WTC11 (cell line): ENCODE data around the gene TPST2. TPM values are rescaled to one million over a fixed set of nuclear protein-coding genes. Genes with fewer than 3 reads are reported as not detected.

Experiments
- ATAC-seq: fragments of 200-7000 bp; cut with Tn5 transposase; 2 replicates; pipeline ENCODE4 v1.10.0; 2021; ENCODE audit warnings: mild to moderate bottlenecking, moderate library complexity
- CTCF ChIA-PET: fragments of 300-600 bp; sonication (Branson Sonifier 250); formaldehyde crosslinking; loops from one replicate; lab custom pipeline; 2021; ENCODE audit warnings: antibody characterized with exemption; lab: Charles Lee
- POLR2A ChIA-PET: fragments of 350-600 bp; sonication (Branson Sonifier 250); formaldehyde crosslinking; loops from one replicate; lab custom pipeline; 2021; ENCODE audit warnings: antibody characterized with exemption; lab: Charles Lee
- DNase-seq: peaks from one replicate; pipeline ENCODE4 v3.0.0; 2021; ENCODE audit warnings: low spot score
- H3K27ac Mint-ChIP-seq: 2 replicates; pipeline ENCODE4 v1.8.0; 2021; ENCODE audit warnings: mixed read lengths
- H3K27me3 Mint-ChIP-seq: 2 replicates; pipeline ENCODE4 v1.8.0; 2021; ENCODE audit warnings: low read depth, mild to moderate bottlenecking, moderate library complexity, mixed read lengths
- H3K36me3 Mint-ChIP-seq: 2 replicates; pipeline ENCODE4 v1.8.0; 2021; ENCODE audit warnings: mixed read lengths
- H3K4me1 Mint-ChIP-seq: 2 replicates; pipeline ENCODE4 v1.8.0; 2022; ENCODE audit warnings: mixed read lengths
- H3K4me3 Mint-ChIP-seq: 2 replicates; pipeline ENCODE4 v1.8.0; 2021; ENCODE audit warnings: mild to moderate bottlenecking, moderate library complexity, mixed read lengths
- H3K9me3 Mint-ChIP-seq: 2 replicates; pipeline ENCODE4 v1.8.0; 2021; ENCODE audit warnings: mixed read lengths
- ATF3 ChIP-seq: sonication (generic); formaldehyde crosslinking; conservative IDR thresholded peaks from 2 replicates; pipeline ENCODE4 v1.8.1; 2022; ENCODE audit warnings: mild to moderate bottlenecking, missing genetic modification reagents
- CREM ChIP-seq: sonication (generic); formaldehyde crosslinking; IDR thresholded peaks from 2 replicates; pipeline ENCODE4 v1.8.1; 2022; ENCODE audit warnings: mild to moderate bottlenecking, missing genetic modification reagents, moderate library complexity
- CTCF ChIP-seq: fragments of 200-600 bp; IDR thresholded peaks from 2 replicates; pipeline ENCODE4 v1.8.0; 2022; ENCODE audit warnings: antibody characterized with exemption
- ETV6 ChIP-seq: sonication (generic); formaldehyde crosslinking; IDR thresholded peaks from 2 replicates; pipeline ENCODE4 v1.8.1; 2022; ENCODE audit warnings: mild to moderate bottlenecking, missing genetic modification reagents
- FOXJ3 ChIP-seq: sonication (generic); formaldehyde crosslinking; IDR thresholded peaks from 2 replicates; pipeline ENCODE4 v1.9.0; 2021; ENCODE audit warnings: missing genetic modification reagents, mild to moderate bottlenecking, borderline replicate concordance
- KAT7 ChIP-seq: sonication (generic); formaldehyde crosslinking; IDR thresholded peaks from 2 replicates; pipeline ENCODE4 v1.8.1; 2023; ENCODE audit warnings: missing genetic modification reagents, mild to moderate bottlenecking, borderline replicate concordance
- NR1H2 ChIP-seq: sonication (generic); formaldehyde crosslinking; IDR thresholded peaks from 2 replicates; pipeline ENCODE4 v1.9.0; 2021; ENCODE audit warnings: mild to moderate bottlenecking, moderate library complexity, missing genetic modification reagents
- NR3C1 ChIP-seq: sonication (generic); formaldehyde crosslinking; conservative IDR thresholded peaks from 2 replicates; pipeline ENCODE4 v1.8.1; 2023; ENCODE audit warnings: low read depth, mild to moderate bottlenecking, missing genetic modification reagents
- OVOL2 ChIP-seq: fragments of 250-450 bp; sonication (Bioruptor Pico); IDR thresholded peaks from 2 replicates; pipeline ENCODE4 v1.9.0; 2021; ENCODE audit warnings: mild to moderate bottlenecking, borderline replicate concordance
- SMAD4 ChIP-seq: sonication (generic); formaldehyde crosslinking; IDR thresholded peaks from 2 replicates; pipeline ENCODE4 v1.8.0; 2022; ENCODE audit warnings: mild to moderate bottlenecking, missing genetic modification reagents
- SP1 ChIP-seq: sonication (generic); formaldehyde crosslinking; conservative IDR thresholded peaks from 2 replicates; pipeline ENCODE4 v1.8.1; 2022; ENCODE audit warnings: missing genetic modification reagents
- TCF7 ChIP-seq: sonication (generic); formaldehyde crosslinking; IDR thresholded peaks from 2 replicates; pipeline ENCODE4 v1.8.0; 2022; ENCODE audit warnings: mild to moderate bottlenecking, low read depth, missing genetic modification reagents, moderate library complexity
- TEAD4 ChIP-seq: sonication (generic); formaldehyde crosslinking; IDR thresholded peaks from 2 replicates; pipeline ENCODE4 v1.8.0; 2022; ENCODE audit warnings: mild to moderate bottlenecking, missing genetic modification reagents
- ZBTB21 ChIP-seq: sonication (generic); formaldehyde crosslinking; IDR thresholded peaks from 2 replicates; pipeline ENCODE4 v1.8.1; 2023; ENCODE audit warnings: mild to moderate bottlenecking, missing genetic modification reagents, borderline replicate concordance
- ZNF219 ChIP-seq: sonication (generic); formaldehyde crosslinking; IDR thresholded peaks from 2 replicates; pipeline ENCODE4 v1.8.0; 2023; ENCODE audit warnings: missing genetic modification reagents, mild to moderate bottlenecking, borderline replicate concordance
- ZNF263 ChIP-seq: sonication (generic); formaldehyde crosslinking; IDR thresholded peaks from 2 replicates; pipeline ENCODE4 v1.8.1; 2022; ENCODE audit warnings: low read depth, mild to moderate bottlenecking, moderate library complexity, missing genetic modification reagents
- ZNF423 ChIP-seq: fragments of 250-450 bp; sonication (Bioruptor Pico); IDR thresholded peaks from 2 replicates; pipeline ENCODE4 v2.1.2; 2022; ENCODE audit warnings: mild to moderate bottlenecking, moderate library complexity
- ZSCAN18 ChIP-seq: fragments of 250-450 bp; sonication (Bioruptor Pico); IDR thresholded peaks from 2 replicates; pipeline ENCODE4 v2.1.2; 2022; ENCODE audit warnings: mild to moderate bottlenecking, moderate library complexity
- total RNA-seq: library from RNA; stranded (reverse); gene quantifications from 3 replicates; pipeline ENCODE4 v1.2.3, GENCODE V29; 2021
- TF ChIP-seq, protein P1 (sequence below): fragments of 250-450 bp; sonication (Bioruptor Pico); IDR thresholded peaks from 2 replicates; pipeline ENCODE4 v1.9.0; 2021; ENCODE audit warnings: mild to moderate bottlenecking

TPST2 gene
- total RNA-seq, 1 experiment from 2014 or later: 84.2 TPM

DNA sequence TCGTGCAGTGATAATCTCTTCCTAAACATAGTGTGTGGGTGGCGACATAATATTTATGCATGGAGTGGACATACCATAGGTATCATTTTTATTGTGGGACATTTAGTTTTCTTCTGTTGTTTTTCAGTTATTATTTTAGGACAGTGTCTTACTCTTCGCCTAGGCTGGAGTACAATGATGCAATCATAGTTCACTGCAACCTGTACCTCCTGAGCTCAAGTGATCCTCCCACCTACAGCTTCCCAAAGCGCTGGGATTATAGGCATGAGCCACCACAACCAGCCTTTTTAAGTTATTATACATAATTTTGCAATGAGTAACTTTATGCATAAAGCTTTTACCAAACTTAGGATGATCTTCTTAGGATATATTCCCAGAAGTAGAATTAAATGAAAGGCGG is 103.5 kb downstream of the TPST2 start (continued):
- TF ChIP-seq, protein P1, sequence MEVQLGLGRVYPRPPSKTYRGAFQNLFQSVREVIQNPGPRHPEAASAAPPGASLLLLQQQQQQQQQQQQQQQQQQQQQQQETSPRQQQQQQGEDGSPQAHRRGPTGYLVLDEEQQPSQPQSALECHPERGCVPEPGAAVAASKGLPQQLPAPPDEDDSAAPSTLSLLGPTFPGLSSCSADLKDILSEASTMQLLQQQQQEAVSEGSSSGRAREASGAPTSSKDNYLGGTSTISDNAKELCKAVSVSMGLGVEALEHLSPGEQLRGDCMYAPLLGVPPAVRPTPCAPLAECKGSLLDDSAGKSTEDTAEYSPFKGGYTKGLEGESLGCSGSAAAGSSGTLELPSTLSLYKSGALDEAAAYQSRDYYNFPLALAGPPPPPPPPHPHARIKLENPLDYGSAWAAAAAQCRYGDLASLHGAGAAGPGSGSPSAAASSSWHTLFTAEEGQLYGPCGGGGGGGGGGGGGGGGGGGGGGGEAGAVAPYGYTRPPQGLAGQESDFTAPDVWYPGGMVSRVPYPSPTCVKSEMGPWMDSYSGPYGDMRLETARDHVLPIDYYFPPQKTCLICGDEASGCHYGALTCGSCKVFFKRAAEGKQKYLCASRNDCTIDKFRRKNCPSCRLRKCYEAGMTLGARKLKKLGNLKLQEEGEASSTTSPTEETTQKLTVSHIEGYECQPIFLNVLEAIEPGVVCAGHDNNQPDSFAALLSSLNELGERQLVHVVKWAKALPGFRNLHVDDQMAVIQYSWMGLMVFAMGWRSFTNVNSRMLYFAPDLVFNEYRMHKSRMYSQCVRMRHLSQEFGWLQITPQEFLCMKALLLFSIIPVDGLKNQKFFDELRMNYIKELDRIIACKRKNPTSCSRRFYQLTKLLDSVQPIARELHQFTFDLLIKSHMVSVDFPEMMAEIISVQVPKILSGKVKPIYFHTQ (CRISPR knock-in tag): no peak
- TF ChIP-seq CTCF: no peak
- TF ChIP-seq, all 79 proteins: peak for 0

DNA sequence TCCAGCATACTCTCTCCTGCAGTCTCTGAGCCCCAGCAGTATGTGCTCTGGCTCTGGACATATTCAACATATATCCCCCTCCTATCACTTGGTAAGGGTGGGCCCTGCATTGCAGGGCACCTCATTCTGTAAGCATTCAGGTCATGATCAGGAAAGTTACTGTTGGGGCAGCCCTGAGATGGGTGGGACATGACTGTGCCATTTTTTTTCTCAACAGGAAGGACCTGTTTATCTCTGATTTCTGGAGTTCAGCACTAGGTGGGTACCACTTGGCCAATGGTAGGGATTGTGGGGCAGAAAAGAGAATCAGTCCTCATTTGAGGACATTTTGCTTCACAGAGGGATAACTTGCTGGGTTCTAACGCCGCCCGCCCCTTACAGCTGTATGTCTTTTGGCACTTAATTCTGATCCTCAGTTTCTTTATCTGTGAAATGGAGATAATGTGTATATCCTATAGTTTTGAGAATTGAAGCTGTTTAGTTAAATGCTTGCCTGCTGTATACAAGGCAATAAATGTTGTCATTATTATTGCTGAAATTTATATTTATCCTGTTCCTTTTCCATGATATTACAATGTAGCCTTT is 104.0 kb downstream of the TPST2 start:
- peak overlapping the region; percentile 89 for H3K4me3 Mint-ChIP-seq
- POLR2A ChIA-PET: no interaction called here
- peaks cover 32% of the 10 kb centered on the region for H3K4me1 Mint-ChIP-seq
- DNase-seq (no peak), ATAC-seq (no peak)
- CTCF ChIA-PET: interaction anchor here (0.9 to 4.8 kb wide), 2 partner anchors 18 to 184 kb away, joined by 3 to 17 read pairs; no protein-coding TSS in a partner anchor
- H3K9me3 Mint-ChIP-seq: no peaks in the 10 kb centered on the region
- H3K27me3 Mint-ChIP-seq: no peaks in the 10 kb centered on the region
- H3K27ac Mint-ChIP-seq: no peak overlapping the region
- H3K36me3 Mint-ChIP-seq: peaks cover 38% of the 10 kb centered on the region
- TF ChIP-seq SP1 (CRISPR knock-in tag) (no peak), ATF3 (CRISPR knock-in tag) (no peak), FOXJ3 (CRISPR knock-in tag) (no peak), OVOL2 (CRISPR knock-in tag) (no peak), ZSCAN18 (CRISPR knock-in tag) (no peak), CREM (CRISPR knock-in tag) (no peak), TEAD4 (CRISPR knock-in tag) (no peak), ZNF219 (CRISPR knock-in tag) (no peak), TCF7 (CRISPR knock-in tag) (no peak), SMAD4 (CRISPR knock-in tag) (no peak), ZNF423 (CRISPR knock-in tag) (no peak), NR1H2 (CRISPR knock-in tag) (no peak), ZBTB21 (no peak), ETV6 (CRISPR knock-in tag) (no peak), CTCF (no peak), KAT7 (CRISPR knock-in tag) (no peak), ZNF263 (no peak), NR3C1 (CRISPR knock-in tag) (no peak)
